Common myeloid progenitor, CD34-positive (primary cell): ENCODE results near the gene GNAI2.
A peak's percentile ranks its signal among the peaks of the same experiment; 100 is the strongest.

Source experiments
- CTCF ChIA-PET: fragments of 350-600 bp; sonication (Branson Sonifier 250); formaldehyde crosslinking; loops from one replicate; lab custom pipeline; 2021; ENCODE audit warnings: antibody characterized with exemption; lab: Charles Lee
- POLR2A ChIA-PET: fragments of 350-600 bp; sonication (Branson Sonifier 250); formaldehyde crosslinking; loops from one replicate; lab custom pipeline; 2021; ENCODE audit warnings: antibody characterized with exemption; lab: Charles Lee
- DNase-seq, 3 donors: peaks; one replicate each; pipeline versions ENCODE4 v3.0.0 to v3.0.0-alpha.2; 2013
- H3K27ac ChIP-seq, 2 experiments: 1 replicate in 1 of 2; 2 replicates in 1 of 2; pipeline ENCODE4 v1.7.0; 2013; ENCODE audit warnings: inconsistent platforms in 2 of 2, low read length in 2 of 2, mild to moderate bottlenecking in 2 of 2, low read depth in 1 of 2, moderate library complexity in 1 of 2; ENCODE audit not compliant: severe bottlenecking in 2 of 2, insufficient read depth in 1 of 2, poor library complexity in 1 of 2
- H3K27me3 ChIP-seq, 5 experiments: replicated peaks in 2 of 5; 1 replicate in 3 of 5; 2 replicates in 2 of 5; pipeline versions ENCODE4 v1.6.1 to v1.7.0; 2013; ENCODE audit warnings: low read length in 4 of 5, mild to moderate bottlenecking in 2 of 5, moderate library complexity in 2 of 5, inconsistent platforms in 1 of 5; ENCODE audit not compliant: insufficient read depth in 5 of 5, control insufficient read depth in 4 of 5
- H3K36me3 ChIP-seq, 4 experiments: 1 replicate in 2 of 4; 2 replicates in 2 of 4; pipeline versions ENCODE4 v1.6.1 to v1.7.0; 2013; ENCODE audit warnings: low read length in 3 of 4, control low read depth in 1 of 4, mild to moderate bottlenecking in 1 of 4; ENCODE audit not compliant: control insufficient read depth in 4 of 4, insufficient read depth in 4 of 4
- H3K4me1 ChIP-seq, 4 experiments: 1 replicate in 3 of 4; 2 replicates in 1 of 4; pipeline versions ENCODE4 v1.6.1 to v1.7.1; 2013; ENCODE audit warnings: low read length in 3 of 4, mild to moderate bottlenecking in 3 of 4, control low read depth in 1 of 4, inconsistent platforms in 1 of 4, moderate library complexity in 1 of 4; ENCODE audit not compliant: control insufficient read depth in 4 of 4, insufficient read depth in 4 of 4; ENCODE audit errors: control extremely low read depth in 1 of 4
- H3K4me3 ChIP-seq, 7 experiments: 1 replicate in 4 of 7; 2 replicates in 3 of 7; pipeline versions ENCODE4 v1.5.1 to v1.7.0; 2013; ENCODE audit warnings: mild to moderate bottlenecking in 7 of 7, low read length in 6 of 7, moderate library complexity in 6 of 7, inconsistent platforms in 2 of 7, low read depth in 2 of 7, control low read depth in 1 of 7; ENCODE audit not compliant: insufficient read depth in 4 of 7, control insufficient read depth in 1 of 7; ENCODE audit errors: extremely low read depth in 1 of 7
- H3K9me3 ChIP-seq, 5 experiments: 1 replicate in 4 of 5; 2 replicates in 1 of 5; pipeline versions ENCODE4 v1.6.1 to v1.7.1; 2013; ENCODE audit warnings: low read length in 4 of 5, mild to moderate bottlenecking in 2 of 5, inconsistent platforms in 1 of 5, low read depth in 1 of 5, moderate library complexity in 1 of 5; ENCODE audit not compliant: control insufficient read depth in 4 of 5, insufficient read depth in 2 of 5; ENCODE audit errors: control extremely low read depth in 1 of 5
- WGBS: methylation state at CpG from one replicate; pipeline ENCODE4 v1.1.5; 2013; ENCODE audit not compliant: insufficient coverage; 5-methylcytosine and 5-hydroxymethylcytosine counted together

The GNAI2 gene

GRCh38 chr3:50245831-50246516, 10.0 kb downstream of the GNAI2 start:
- CTCF ChIA-PET = interaction anchor here (0.6 to 72.5 kb wide), 12 partner anchors 4 to 177 kb away, joined by 3 to 1875 read pairs (median 6); partner anchors contain the start of genes GNAI2, GNAT1, HYAL3 and LSMEM2
- Histone ChIP-seq H3K36me3 (peaks cover 0 to 66% (median 21%) of the 10 kb centered on the region in 4 experiments), H3K27ac (peak overlapping the region; percentile 52 to 83), H3K4me3 (peak overlapping the region in 6 of 7 experiments; percentile 43 to 72 (median 60)), H3K27me3 (no peaks in the 10 kb centered on the region), H3K9me3 (no peaks in the 10 kb centered on the region), H3K4me1 (peaks cover 9 to 91% (median 81%) of the 10 kb centered on the region in 4 experiments)
- POLR2A ChIA-PET = interaction anchor here (0.9 to 2.1 kb wide), 5 partner anchors 9 to 18 kb away, joined by 5 to 9 read pairs (median 6); no protein-coding TSS in a partner anchor
- peak; percentile 90 to 96 (median 96) for DNase-seq
- 0% methylated on average over 17 of the region's 25 CpGs for WGBS

- Histone ChIP-seq H3K9me3 (no peaks in the 10 kb centered on the region), H3K4me1 (peaks cover 9 to 85% (median 75%) of the 10 kb centered on the region in 4 experiments), H3K4me3 (peak overlapping the region in 6 of 7 experiments; percentile 43 to 72 (median 60)), H3K27me3 (no peaks in the 10 kb centered on the region), H3K36me3 (peaks cover 4 to 67% (median 22%) of the 10 kb centered on the region in 4 experiments), H3K27ac (peak overlapping the region; percentile 52 to 83)
- POLR2A ChIA-PET = interaction anchor here (0.9 to 2.1 kb wide), 5 partner anchors 10 to 19 kb away, joined by 5 to 9 read pairs (median 6); no protein-coding TSS in a partner anchor
- CTCF ChIA-PET = interaction anchor here (0.6 to 72.5 kb wide), 12 partner anchors 3 to 178 kb away, joined by 3 to 1875 read pairs (median 6); partner anchors contain the start of genes GNAI2, GNAT1, HYAL3 and LSMEM2
- 8% methylated on average over 8 of the region's 10 CpGs for WGBS
- DNase-seq = peak; percentile 81 to 93 (median 89)
Observed at GRCh38 chr3:50246517-50246954, 10.5 kb downstream of the GNAI2 start.

GRCh38 chr3:50248387-50248786, 12.4 kb downstream of the GNAI2 start:
- ChIA-PET CTCF (interaction anchor here (1.3 to 72.5 kb wide), 4 partner anchors 1 to 55 kb away, joined by 4 to 1875 read pairs (median 992); partner anchors contain the start of genes GNAI2, GNAT1, LSMEM2 and SEMA3B), POLR2A (no interaction called here)
- DNase-seq = no peak
- no peaks in the 10 kb centered on the region for H3K9me3 ChIP-seq
- no peak overlapping the region for H3K4me3 ChIP-seq
- WGBS = 27% methylated on average over 3 of the region's 3 CpGs
- H3K4me1 ChIP-seq = peaks cover 9 to 66% (median 58%) of the 10 kb centered on the region in 4 experiments
- peaks cover 4 to 79% (median 35%) of the 10 kb centered on the region in 4 experiments for H3K36me3 ChIP-seq
- H3K27me3 ChIP-seq = no peaks in the 10 kb centered on the region
- H3K27ac ChIP-seq = peak overlapping the region; percentile 22 to 59

- POLR2A ChIA-PET = interaction anchor here (0.6 kb wide), 3 partner anchors 14 to 1748 kb away, joined by 3 to 4 read pairs (median 3); no protein-coding TSS in a partner anchor
Observed at GRCh38 chr3:50249457-50249856, 13.5 kb downstream of the GNAI2 start.

GRCh38 chr3:50250514-50250913, 14.5 kb downstream of the GNAI2 start:
- no CpG with 5 or more reads among the region's 4 CpGs for WGBS
- H3K4me1 ChIP-seq = peaks cover 9 to 51% (median 42%) of the 10 kb centered on the region in 4 experiments
- DNase-seq = no peak
- ChIA-PET CTCF (interaction anchor here (0.6 to 72.5 kb wide), 4 partner anchors 1 to 74 kb away, joined by 3 to 1875 read pairs (median 992); partner anchors contain the start of genes GNAI2, GNAT1, LSMEM2 and SEMA3B), POLR2A (no interaction called here)
- no peaks in the 10 kb centered on the region for H3K9me3 ChIP-seq
- H3K36me3 ChIP-seq = peaks cover 6 to 86% (median 45%) of the 10 kb centered on the region in 4 experiments
- peak overlapping the region in 1 of 2 experiments; percentile 45 for H3K27ac ChIP-seq
- no peaks in the 10 kb centered on the region for H3K27me3 ChIP-seq
- H3K4me3 ChIP-seq = no peak overlapping the region

More at GRCh38 chr3:50249457-50249856, 13.5 kb downstream of the GNAI2 start:
- DNase-seq = no peak
- peak overlapping the region in 1 of 2 experiments; percentile 59 for H3K27ac ChIP-seq
- peaks cover 4 to 83% (median 41%) of the 10 kb centered on the region in 4 experiments for H3K36me3 ChIP-seq
- 97% methylated on average over 4 of the region's 5 CpGs for WGBS
- CTCF ChIA-PET = interaction anchor here (0.6 to 72.5 kb wide), 4 partner anchors 0 to 178 kb away, joined by 3 to 1875 read pairs (median 992); partner anchors contain the start of genes GNAI2, GNAT1, LSMEM2 and SEMA3B
- H3K4me1 ChIP-seq = peaks cover 9 to 58% (median 48%) of the 10 kb centered on the region in 4 experiments
- no peaks in the 10 kb centered on the region for H3K27me3 ChIP-seq
- H3K4me3 ChIP-seq = no peak overlapping the region
- H3K9me3 ChIP-seq = no peaks in the 10 kb centered on the region

- ChIA-PET POLR2A (no interaction called here), CTCF (interaction anchor here (10.1 to 72.5 kb wide), 3 partner anchors 2 to 59 kb away, joined by 97 to 1875 read pairs (median 1875); partner anchors contain the start of genes GNAI2, GNAT1, LSMEM2 and SEMA3B)
- 100% methylated on average over 3 of the region's 8 CpGs for WGBS
- Histone ChIP-seq H3K36me3 (peaks cover 6 to 87% (median 48%) of the 10 kb centered on the region in 4 experiments), H3K27me3 (no peaks in the 10 kb centered on the region), H3K9me3 (no peaks in the 10 kb centered on the region), H3K4me1 (peaks cover 9 to 44% (median 35%) of the 10 kb centered on the region in 4 experiments), H3K4me3 (no peak overlapping the region), H3K27ac (no peak overlapping the region)
- DNase-seq = no peak
Observed at GRCh38 chr3:50251220-50251619, 15.2 kb downstream of the GNAI2 start.
